Frontal cortex (tissue), 4 donors: ENCODE results near the gene CCL21. TPM values are rescaled to one million over a fixed set of nuclear protein-coding genes. Genes with fewer than 3 reads are reported as not detected.

Source experiments
- DNase-seq, 2 donors: peaks; one replicate each; pipeline ENCODE4 v3.0.0; 2012; ENCODE audit warnings: low spot score in 2 of 2
- FAIRE-seq: peaks from 2 replicates; lab custom pipeline; 2012; peaks lifted over from hg19 to GRCh38; lab: Jason Lieb, UNC
- small RNA-seq: library from RNA; depleted of rRNA; stranded (forward); fragments of <200 nt; gene quantifications from one replicate; pipeline ENCODE3, GENCODE V24; 2014
- total RNA-seq: library from RNA; depleted of rRNA; stranded (reverse); fragments of >200 nt; gene quantifications from one replicate; pipeline ENCODE4 v1.2.3, GENCODE V29; 2014
- donor health status: control.
- donor health status: control.
- donor health status: control.

The CCL21 gene
- total RNA-seq, 1 donor from 2014 or later = not detected

DNA sequence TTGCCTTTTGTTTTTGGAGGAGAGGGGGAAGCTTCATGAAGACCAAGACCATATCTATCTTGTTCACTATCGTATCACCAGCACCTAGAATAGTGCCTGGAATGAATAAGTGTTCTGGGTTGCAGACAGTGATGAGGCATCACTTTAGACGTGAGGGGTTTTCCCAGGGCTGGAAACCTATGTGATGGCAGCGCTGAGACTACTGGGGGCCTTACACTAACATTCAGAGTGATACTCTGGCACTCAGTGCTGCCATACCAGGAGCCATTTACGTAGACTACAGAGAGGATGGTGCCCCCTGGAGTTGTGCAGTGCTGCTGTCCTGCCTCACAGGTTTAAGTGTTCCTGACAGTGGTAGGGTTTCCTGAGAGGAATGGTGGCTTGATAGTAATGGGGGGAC lies 25.8 kb downstream of the CCL21 start:
- DNase-seq = no peak
- no peak for FAIRE-seq

DNA sequence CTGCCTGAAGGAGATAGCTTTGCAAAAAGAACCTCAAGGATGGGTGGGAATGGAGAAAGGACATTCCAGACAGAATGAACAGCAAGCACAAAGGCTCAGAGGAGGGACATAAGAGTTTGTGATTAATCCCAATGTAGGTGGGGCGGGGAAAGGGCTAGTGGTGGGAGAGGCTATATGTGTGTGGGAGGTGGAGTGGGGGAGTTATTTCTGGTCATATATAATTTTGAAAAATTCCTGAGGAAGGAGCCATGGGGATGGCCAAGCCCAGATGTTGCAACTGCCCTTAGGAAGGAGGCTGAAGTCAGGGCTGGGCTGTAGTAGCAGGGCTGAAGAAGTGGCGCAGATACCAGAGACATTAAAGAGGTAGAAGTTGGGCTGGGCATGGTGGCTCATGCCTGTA lies 34.1 kb downstream of the CCL21 start:
- FAIRE-seq = no peak
- no peak for DNase-seq

DNA sequence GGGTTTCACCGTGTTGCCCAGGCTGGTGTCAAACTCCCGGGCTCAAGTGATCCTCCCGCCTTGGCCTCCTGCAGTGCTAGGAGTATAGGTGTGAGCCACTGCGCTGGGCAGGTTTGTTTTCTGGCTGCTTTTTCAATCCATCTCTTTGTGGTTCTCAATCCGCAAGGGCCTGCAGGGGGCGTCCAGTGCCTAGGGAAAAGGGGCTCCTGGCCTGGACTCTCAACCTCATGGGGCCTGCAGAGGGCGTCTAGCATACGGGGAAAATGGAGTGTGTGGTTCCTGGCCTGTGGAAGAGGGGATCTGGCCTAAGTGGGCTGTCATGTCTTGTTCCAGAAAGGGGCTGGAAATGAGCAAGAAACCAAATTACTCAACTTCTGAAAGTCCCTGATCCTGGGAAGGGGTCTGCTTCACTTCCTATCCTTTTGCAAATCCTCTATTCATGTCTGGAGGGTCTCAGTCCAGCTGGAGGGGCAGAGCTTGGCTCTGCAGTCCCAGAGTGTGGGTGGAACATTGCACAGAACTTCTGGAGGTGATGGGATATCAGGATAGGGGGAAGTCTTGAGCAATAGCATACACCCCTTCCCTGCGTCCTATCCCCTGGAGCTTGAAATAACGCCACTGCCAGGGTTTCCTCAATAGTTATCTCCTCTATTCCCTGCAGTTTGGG lies 34.8 kb downstream of the CCL21 start:
- peak in 1 of 2 donors; percentile 47 for DNase-seq
- FAIRE-seq = no peak

DNA sequence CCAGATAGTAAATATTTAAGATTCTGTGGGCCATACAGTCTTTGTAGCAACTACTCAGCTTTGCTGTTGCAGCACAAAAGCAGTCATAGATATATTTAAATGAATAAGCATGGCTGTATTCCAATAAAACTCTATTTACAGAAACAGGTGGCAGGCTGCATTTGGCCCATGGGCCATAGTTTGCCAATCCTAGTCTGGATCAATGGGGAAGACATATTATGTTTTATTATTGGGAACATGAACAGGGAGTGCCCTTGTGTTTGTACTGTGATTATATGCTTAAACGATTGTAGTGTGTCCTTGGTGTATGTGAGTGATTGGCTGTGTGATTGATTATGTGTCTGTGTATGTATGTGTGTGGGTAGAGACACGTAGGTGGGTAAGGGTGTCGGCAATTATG lies 35.5 kb downstream of the CCL21 start:
- DNase-seq (no peak), FAIRE-seq (no peak)

GRCh38 chr9:34671307-34671706 lies 38.6 kb downstream of the CCL21 start:
- FAIRE-seq = no peak
- DNase-seq = no peak

GRCh38 chr9:34669809-34670562 lies 40.0 kb downstream of the CCL21 start:
- DNase-seq = no peak
- FAIRE-seq = no peak

- FAIRE-seq (no peak), DNase-seq (peak; percentile 85 to 93)
Observed at GRCh38 chr9:34665381-34666250, 44.3 kb downstream of the CCL21 start.

GRCh38 chr9:34665067-34665380 lies 44.9 kb downstream of the CCL21 start:
- DNase-seq (no peak), FAIRE-seq (no peak)

- DNase-seq = peak; percentile 52 to 70
- no peak for FAIRE-seq
Observed at GRCh38 chr9:34664281-34665066, 45.5 kb downstream of the CCL21 start.

- DNase-seq = no peak
- no peak for FAIRE-seq
Observed at GRCh38 chr9:34663303-34663605, 46.7 kb downstream of the CCL21 start.

DNA sequence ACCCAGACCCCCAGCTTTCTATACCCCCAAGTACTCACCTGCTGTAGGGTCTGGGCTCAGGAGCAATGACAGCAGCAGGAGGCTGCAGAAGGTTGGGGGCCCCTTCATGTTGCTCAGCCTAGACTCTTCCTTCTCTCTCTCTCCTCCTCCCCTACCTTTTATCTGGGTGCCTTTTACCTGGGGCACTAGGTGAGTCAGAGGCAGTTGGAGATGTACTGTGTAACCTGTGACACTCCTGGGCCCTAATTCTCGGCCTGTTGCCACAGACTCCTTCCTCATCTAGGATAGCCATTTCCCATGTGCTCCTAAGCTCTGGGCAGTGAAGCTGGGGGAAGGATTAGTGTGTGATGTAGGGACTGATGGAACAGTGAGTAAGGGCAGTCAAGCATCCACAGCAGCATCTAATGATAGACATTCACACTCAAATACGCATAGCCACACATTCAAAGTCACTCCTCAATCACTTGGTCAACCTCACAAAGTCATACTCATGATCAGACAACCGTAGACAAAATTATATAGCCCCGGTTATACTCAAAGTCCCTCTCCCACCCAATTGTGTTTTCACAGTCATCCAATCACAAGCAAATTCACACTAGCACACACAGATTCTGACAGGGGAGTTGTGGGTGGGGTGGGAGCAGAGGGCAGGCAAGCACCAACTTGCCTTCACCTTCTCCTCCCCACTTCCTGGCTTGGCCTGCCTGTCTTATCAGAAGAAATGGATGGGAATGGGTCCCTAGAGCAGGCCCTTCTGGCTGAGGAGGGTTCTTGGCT lies 47.2 kb downstream of the CCL21 start, which contains the start of gene CCL27:
TSS of gene CCL27 (minus strand) at position 132 of the 777 bp plus-strand sequence. CDS start at position 108, 24 bp downstream.
- DNase-seq (no peak), FAIRE-seq (no peak)

DNA sequence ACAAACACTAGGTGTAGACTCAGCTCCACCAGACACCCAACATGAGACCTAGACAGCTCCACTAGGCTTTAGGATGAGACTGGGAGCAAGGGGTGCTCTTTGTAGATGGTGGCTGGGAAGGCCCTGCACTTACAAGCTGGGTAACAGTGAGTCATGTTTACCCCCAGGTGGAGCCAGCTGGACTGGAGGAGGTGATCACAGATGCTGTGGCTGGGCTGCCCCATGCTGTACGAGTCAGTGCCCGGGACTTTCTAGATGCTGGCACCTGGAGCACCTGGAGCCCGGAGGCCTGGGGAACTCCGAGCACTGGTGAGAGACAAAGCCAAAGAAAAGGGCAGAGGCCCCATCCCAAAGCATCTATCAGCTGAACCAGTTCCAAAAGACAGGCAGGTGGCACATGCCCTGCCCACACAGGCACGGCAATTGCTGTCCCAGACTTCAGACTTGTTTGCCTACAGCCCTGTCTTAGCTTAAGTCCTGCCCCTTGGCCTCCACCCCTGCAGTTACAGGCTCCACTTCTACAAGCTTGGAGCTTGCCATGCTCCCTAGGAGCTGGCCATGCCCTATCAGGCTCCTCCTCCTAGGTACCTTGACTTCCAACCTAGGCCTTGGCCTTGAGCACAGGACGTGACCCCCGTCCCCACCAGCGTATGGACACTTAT lies 50.2 kb downstream of the CCL21 start:
- DNase-seq = no peak
- no peak for FAIRE-seq

Small RNA genes within 50 kb of the gene (small RNA-seq; reads per million reads assigned to genes)
- gene CCL27 = not detected

Other genes starting within 250 kb of the CCL21 start
- gene ENHO, start 187.1 kb downstream of the CCL21 start, total RNA-seq = 53.4 TPM
- gene CNTFR, start 120.4 kb downstream of the CCL21 start, total RNA-seq = 9.8 TPM
- 6.1 TPM for gene RPP25L, start 98.0 kb downstream of the CCL21 start, total RNA-seq
- gene DCTN3, start 89.6 kb downstream of the CCL21 start, total RNA-seq = 165 TPM
- 0.82 TPM for gene ARID3C, start 81.1 kb downstream of the CCL21 start, total RNA-seq
- gene SIGMAR1, start 72.3 kb downstream of the CCL21 start, total RNA-seq = 20.8 TPM
- gene GALT, start 63.5 kb downstream of the CCL21 start, total RNA-seq = 29.3 TPM
- gene IL11RA, start 58.0 kb downstream of the CCL21 start, total RNA-seq = 5.3 TPM
- 0.41 TPM for gene CCL27, start 47.5 kb downstream of the CCL21 start, total RNA-seq
- gene CCL19, start 18.9 kb downstream of the CCL21 start, total RNA-seq = not detected
- 19.2 TPM for gene PHF24, start 248.1 kb upstream of the CCL21 start, total RNA-seq